ENCODE measurements around the gene CREBZF.
A peak's percentile ranks its signal among the peaks of the same experiment; 100 is the strongest.
"Not testable (repeated sequence)": the region's sequence is repeated elsewhere in the genome, so short reads cannot be mapped to it uniquely, and the experiment has no call there.

The CREBZF gene

GRCh38 chr11:85627998-85628770 is 36.7 kb downstream of the CREBZF start, which contains the start of gene TMEM126B:
Gene TMEM126B, plus strand, starts transcription at chr11:85628593. Its CDS starts 15 bp downstream, at chr11:85628608.
- peak; percentile 79 to 91 (median 83) for DNase-seq (ENCODE audit: low read depth in 2 of 3, low spot score in 2 of 3)

GRCh38 chr11:85627332-85627997 is 37.5 kb downstream of the CREBZF start, which contains the start of gene DLG2:
Gene DLG2, minus strand, starts transcription at chr11:85627344.
- DNase-seq (ENCODE audit: low read depth in 2 of 3, low spot score in 2 of 3) = no peak

DNA sequence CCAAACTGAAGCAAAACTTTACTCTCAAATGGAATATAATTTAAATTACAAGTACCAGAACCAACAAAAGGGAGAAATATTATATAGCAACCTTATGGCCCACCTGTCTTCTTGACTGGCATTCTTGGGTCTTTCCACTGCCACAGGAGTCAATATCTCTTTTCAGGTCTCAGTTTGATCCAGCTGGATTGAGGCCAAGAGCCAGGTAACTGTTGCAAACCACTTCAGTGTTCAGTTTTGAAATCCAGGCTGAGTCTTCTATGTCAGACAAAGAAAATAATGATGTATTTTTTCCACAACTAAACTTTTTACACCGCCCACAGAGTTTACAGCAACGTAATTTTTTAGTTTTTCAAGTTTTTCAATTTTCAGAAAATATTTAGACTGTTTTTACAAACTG is 38.4 kb downstream of the CREBZF start:
- DNase-seq (ENCODE audit: low read depth in 2 of 3, low spot score in 2 of 3) = no peak

- DNase-seq (ENCODE audit: low read depth in 2 of 3, low spot score in 2 of 3) = no peak
Measured at GRCh38 chr11:85620256-85620655, 44.7 kb downstream of the CREBZF start.

DNA sequence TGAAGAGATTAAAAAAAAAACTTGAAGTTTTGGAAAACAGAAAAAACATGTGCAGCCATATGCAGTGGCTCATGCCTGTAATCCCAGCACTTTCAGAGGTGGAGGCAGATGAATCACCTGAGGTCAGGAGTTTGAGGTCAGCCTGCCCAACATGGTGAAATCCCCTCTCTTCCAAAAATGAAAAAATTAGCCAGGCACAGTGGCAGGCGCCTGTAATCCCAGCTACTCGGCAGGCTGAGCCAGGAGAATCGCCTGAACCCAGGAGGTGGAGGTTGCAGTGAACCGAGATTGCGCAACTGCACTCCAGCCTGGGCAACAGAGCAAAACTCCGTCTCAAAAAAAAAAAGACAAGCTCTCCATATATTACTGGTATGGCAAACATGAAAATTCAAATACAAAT is 45.4 kb downstream of the CREBZF start:
- DNase-seq (ENCODE audit: low read depth in 2 of 3, low spot score in 2 of 3) = no peak

DNA sequence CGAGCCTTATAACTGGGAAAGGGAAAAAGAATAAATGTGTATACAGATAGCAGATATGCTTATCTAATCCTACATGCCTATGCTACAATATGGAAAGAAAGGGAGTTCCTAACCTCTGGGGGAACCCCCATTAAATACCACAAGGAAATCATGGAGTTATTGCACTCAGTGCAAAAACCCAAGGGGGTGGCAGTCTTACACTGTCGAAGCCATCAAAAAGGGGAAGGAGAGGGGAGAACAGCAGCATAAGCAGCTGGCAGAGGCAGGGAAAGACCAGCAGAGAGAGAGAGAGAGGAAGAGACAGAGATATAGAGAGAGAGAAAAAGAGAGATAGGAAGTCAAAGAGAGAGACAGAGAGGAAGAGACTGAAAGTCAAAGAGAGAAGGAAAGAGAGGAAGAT is 53.3 kb downstream of the CREBZF start:
- not testable (repeated sequence) for DNase-seq (ENCODE audit: low read depth in 2 of 3, low spot score in 2 of 3)

Data from activated CD8-positive, alpha-beta memory T cell treated with anti-CD3 and anti-CD28 coated beads for 48 hours (primary cell).